ENCODE data around the gene RAB11A. TPM values are rescaled to one million over a fixed set of nuclear protein-coding genes. Genes with fewer than 3 reads are reported as not detected.

Gene RAB11A
- total RNA-seq, 3 donors from 2014 or later: 214 to 330 (median 320) TPM

DNA sequence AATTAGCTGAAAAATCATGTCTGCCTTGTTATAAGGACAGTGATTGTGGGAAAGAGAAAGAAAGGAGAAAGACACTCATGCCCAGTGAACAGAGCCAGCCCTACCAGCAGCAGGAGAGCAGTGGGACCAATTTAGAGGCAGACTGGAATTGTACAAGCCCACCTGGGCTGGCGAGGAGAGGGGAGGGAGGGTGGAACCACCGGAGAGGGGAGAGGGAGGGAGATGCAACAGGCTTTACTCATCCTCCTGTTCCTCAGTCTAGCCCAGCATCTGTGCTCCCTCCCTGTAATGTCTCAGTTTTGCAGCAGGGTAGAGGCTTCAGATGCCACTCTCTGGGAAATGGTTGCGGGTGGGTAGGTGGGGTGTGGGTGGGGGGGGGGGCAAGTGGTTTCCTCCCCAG lies 54.7 kb downstream of the RAB11A start:
- Histone ChIP-seq H3K4me3 (no peak overlapping the region), H3K4me1 (ENCODE audit: low read depth) (no peaks in the 10 kb centered on the region), H3K36me3 (ENCODE audit: low read depth) (no peaks in the 10 kb centered on the region), H3K9me3 (no peaks in the 10 kb centered on the region)
- ATAC-seq (no peak), DNase-seq (no peak)
- intact Hi-C loops (cut with DNase I, micrococcal nuclease): no loop called here
- TF ChIP-seq, protein P1, sequence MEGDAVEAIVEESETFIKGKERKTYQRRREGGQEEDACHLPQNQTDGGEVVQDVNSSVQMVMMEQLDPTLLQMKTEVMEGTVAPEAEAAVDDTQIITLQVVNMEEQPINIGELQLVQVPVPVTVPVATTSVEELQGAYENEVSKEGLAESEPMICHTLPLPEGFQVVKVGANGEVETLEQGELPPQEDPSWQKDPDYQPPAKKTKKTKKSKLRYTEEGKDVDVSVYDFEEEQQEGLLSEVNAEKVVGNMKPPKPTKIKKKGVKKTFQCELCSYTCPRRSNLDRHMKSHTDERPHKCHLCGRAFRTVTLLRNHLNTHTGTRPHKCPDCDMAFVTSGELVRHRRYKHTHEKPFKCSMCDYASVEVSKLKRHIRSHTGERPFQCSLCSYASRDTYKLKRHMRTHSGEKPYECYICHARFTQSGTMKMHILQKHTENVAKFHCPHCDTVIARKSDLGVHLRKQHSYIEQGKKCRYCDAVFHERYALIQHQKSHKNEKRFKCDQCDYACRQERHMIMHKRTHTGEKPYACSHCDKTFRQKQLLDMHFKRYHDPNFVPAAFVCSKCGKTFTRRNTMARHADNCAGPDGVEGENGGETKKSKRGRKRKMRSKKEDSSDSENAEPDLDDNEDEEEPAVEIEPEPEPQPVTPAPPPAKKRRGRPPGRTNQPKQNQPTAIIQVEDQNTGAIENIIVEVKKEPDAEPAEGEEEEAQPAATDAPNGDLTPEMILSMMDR (IDR thresholded peaks at IDR 0.05): no peak

- Histone ChIP-seq H3K4me3 (no peak overlapping the region), H3K36me3 (ENCODE audit: low read depth) (no peaks in the 10 kb centered on the region), H3K9me3 (no peaks in the 10 kb centered on the region), H3K4me1 (ENCODE audit: low read depth) (no peaks in the 10 kb centered on the region)
- intact Hi-C loops (cut with DNase I, micrococcal nuclease): no loop called here
- TF ChIP-seq, protein P1 (IDR thresholded peaks at IDR 0.05): no peak
- ATAC-seq: no peak
- DNase-seq: no peak
These were observed 56.0 kb downstream of the RAB11A start for GRCh38 chr15:65925338-65925737.

DNA sequence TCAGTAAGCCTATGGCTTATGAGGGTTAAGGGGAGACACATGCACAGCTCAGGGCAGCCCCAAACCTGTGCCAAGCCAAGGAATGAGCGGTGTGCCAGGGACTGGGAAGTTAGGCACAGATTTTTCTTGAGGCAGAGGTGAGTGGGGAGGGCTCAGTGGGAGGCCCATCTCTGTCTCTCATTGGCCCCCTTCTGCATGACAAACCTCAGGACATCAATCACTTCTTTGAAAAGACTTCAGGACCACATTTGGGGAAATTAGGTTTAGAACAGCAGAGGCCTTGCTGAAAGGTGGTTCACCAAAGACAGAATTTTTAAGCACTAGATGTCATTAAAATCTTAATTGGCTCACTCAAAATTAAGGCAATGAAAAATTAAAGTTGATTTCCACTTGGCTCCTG lies 57.2 kb downstream of the RAB11A start:
- no peak for DNase-seq
- no peak overlapping the region for H3K4me3 ChIP-seq
- no peaks in the 10 kb centered on the region for H3K4me1 ChIP-seq (ENCODE audit: low read depth)
- no peaks in the 10 kb centered on the region for H3K36me3 ChIP-seq (ENCODE audit: low read depth)
- intact Hi-C loops (cut with DNase I, micrococcal nuclease): no loop called here
- TF ChIP-seq, protein P1 (IDR thresholded peaks at IDR 0.05): no peak
- H3K9me3 ChIP-seq: no peaks in the 10 kb centered on the region
- no peak for ATAC-seq

- no peaks in the 10 kb centered on the region for H3K9me3 ChIP-seq
- H3K4me3 ChIP-seq: no peak overlapping the region
- TF ChIP-seq, protein P1 (IDR thresholded peaks at IDR 0.05): no peak
- intact Hi-C loops (cut with DNase I, micrococcal nuclease): no loop called here
- H3K36me3 ChIP-seq (ENCODE audit: low read depth): no peaks in the 10 kb centered on the region
- DNase-seq: no peak
- H3K4me1 ChIP-seq (ENCODE audit: low read depth): no peaks in the 10 kb centered on the region
- no peak for ATAC-seq
These were observed 57.6 kb downstream of the RAB11A start for GRCh38 chr15:65926899-65927298.

DNA sequence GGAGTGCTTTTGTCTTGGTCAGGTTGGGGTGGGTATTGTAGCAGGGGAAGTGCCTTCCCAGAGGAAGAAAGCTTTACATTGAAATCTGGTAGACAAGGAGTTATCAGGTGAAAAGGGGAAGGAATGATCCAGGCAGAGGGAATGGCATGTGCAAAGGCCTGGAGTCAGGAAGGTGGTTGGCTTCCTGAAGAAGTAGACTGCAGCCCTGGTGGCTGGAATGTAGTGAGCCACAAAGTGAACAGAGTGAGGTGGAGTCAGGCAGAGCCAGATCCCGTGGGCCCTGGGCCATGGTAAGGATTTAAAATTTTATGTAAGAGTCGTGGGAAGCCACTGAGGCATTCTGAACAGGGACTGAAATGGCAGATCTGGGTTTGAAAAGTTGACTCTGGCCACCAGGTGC lies 58.3 kb downstream of the RAB11A start:
- TF ChIP-seq, protein P1 (IDR thresholded peaks at IDR 0.05): no peak
- intact Hi-C loops (cut with DNase I, micrococcal nuclease): no loop called here
- Histone ChIP-seq H3K4me1 (ENCODE audit: low read depth) (no peaks in the 10 kb centered on the region), H3K9me3 (no peaks in the 10 kb centered on the region), H3K36me3 (ENCODE audit: low read depth) (no peaks in the 10 kb centered on the region), H3K4me3 (no peak overlapping the region)
- DNase-seq (no peak), ATAC-seq (no peak)

- DNase-seq: no peak
- Histone ChIP-seq H3K4me3 (no peak overlapping the region), H3K4me1 (ENCODE audit: low read depth) (no peaks in the 10 kb centered on the region), H3K9me3 (no peaks in the 10 kb centered on the region), H3K36me3 (ENCODE audit: low read depth) (no peaks in the 10 kb centered on the region)
- TF ChIP-seq, protein P1 (IDR thresholded peaks at IDR 0.05): no peak
- intact Hi-C loops (cut with DNase I, micrococcal nuclease): no loop called here
- ATAC-seq: no peak
These were observed 60.3 kb downstream of the RAB11A start for GRCh38 chr15:65929573-65929972.
